ENCODE data around the gene ACAP2.

The ACAP2 gene

DNA sequence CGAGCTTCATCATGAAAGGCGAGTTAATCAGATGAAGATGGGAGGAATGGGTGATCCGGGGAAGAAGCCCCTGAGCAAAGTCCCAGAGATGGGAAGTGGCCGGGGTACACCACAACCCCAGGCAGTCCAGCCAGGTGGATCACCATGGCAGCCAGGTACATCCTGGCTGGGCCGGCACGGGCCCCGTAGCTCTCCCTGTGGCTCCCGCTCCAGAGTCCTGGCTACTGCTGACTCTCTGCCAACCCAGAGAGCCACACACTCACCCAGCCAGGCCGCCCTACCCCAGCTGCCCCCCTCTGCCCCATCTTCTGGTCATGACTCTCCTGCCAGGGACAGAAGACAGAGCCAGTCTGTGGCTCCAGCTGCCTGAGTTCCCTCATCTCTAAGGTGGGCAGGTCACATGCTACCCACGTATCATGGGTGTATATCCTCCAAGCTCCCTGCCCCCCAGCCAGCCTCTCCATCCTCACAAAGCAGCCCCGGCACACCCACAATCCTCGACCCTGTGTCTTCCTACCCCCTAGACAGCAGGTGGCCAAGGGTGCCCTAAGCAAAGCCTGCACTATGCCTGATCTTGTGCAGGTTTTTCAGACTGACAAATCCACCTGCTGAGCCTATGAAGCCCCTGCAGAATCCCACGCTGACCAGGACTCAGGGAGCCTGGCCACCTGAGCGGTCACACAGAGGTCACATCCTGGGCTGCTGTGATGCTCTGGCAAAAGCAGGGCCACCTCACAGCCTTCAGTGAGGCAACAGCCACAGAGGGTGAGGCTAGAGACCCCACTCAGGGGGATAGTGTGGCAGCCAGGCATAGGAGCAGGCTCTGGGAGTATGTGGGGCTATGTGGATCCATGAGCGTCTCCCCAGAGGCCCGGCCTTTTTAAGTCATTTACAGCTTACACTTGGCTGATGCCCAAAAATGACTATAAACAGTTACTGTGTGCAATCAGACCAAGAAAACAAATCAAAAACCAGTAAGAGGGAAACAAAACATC is 185.1 kb downstream of the ACAP2 start:
- no peak for DNase-seq

GRCh38 chr3:195256639-195257453 is 186.0 kb downstream of the ACAP2 start:
- DNase-seq = no peak

DNA sequence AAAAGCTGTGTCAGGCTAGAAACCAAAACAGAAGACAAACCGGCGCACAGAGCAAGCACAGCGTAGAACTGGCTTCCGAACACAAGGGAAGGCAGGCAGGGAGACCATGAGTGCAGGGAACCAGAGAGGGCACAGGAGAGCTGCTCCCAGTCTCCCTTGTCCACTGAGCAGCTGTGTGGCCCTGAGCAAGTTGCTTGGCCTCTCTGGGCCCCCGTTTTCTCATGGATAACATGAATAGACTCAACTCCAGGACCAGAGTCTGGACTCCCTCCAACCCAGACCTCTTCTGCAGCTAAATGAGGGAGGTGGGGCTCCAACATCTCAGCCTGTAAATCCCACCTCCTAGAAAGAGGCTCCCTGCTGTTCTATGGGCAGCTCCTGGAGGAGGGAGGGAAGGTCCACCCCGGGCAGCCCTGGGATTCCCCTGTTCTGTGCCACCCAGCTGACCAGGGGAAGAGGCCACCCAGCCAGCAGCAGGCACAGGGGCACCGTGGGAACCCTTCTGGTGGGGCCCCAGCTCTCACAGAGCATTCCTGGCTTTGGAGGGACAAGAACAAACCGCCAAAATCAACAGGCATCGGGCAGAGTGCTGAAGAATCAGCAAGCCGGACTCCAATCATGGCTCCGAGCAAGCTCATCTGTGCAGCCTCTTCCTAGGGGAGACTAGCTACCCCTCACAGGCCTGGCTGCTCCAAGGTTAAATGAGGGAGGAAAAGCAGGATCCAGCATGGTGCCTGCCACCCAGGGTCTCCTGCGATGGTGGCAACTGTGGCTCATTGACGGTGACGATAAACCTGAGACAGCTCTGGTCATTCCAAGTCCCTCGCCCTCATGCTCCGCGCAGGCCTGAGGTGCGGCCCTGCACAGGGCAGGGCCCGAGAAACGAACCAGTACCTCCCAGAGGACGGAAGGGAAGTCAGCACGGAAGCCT is 187.0 kb downstream of the ACAP2 start:
- DNase-seq = no peak

GRCh38 chr3:195255176-195255500 is 187.7 kb downstream of the ACAP2 start:
- DNase-seq = no peak

DNA sequence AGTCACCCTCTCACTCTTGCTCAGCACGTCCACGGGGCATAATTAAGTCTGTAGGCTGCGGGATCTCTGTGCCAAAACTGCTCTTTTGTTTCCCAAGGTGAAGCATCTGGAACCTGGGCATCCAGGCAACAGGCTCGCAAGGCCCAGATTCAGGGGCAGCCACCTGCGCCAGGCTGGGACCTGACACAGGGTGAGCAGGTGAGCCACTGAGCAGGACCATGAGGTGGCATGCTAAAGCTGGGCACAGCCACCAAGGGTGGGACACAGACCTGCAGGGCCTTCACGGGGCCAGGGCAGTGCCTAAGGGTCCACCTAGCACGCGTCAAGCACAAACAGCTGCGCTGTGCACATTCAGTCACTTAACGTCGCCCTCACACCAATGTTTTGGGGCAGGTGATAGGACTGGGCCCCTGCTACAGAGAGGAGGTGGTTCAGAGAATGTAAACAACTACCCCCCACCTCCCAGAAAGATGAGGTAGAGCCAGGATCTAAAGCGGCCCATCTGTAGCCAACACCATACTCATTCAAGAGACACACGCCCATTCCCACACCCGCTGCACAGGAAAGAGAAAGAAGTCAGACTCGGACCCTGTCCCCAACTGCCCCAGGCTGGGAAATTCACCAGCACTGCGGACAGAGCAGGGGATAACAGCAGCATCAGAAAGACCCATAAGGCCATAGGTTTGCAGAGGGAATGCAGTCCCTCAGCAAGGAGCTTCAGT is 188.2 kb downstream of the ACAP2 start:
- no peak for DNase-seq

- DNase-seq = no peak
These were observed 188.8 kb downstream of the ACAP2 start for GRCh38 chr3:195253923-195254432.

- no peak for DNase-seq
These were observed 191.3 kb downstream of the ACAP2 start for GRCh38 chr3:195251336-195252065.

GRCh38 chr3:195250473-195251251 is 192.2 kb downstream of the ACAP2 start:
- peak; percentile 36 to 50 for DNase-seq

DNA sequence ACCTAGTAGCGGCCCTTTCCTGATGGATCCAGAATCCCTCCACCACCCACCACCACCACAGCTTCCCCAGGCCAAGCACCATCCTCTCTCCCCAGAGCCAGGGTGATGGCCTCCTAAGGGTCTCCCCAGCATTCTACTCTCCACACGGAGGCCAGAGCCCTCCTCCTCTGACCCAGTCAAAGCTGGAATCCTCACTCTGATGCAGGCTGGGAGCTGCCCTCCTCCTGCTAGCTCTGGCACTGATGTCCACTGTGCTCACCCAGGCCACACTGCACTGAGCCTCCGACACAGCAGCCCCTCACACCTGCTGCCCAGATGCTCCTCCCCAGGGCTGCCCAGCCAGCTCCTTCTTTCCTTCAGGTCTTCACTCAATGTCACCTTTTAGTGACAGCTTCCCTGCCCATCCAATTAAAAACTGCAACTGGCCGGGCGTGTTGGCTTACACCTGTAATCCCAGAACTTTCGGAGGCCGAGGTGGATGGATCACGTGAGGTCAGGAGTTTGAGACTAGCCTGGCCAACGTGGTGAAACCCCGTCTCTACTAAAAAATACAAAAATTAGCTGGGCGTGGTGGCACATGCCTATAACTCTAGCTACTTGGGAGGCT is 192.9 kb downstream of the ACAP2 start:
- DNase-seq = no peak

DNA sequence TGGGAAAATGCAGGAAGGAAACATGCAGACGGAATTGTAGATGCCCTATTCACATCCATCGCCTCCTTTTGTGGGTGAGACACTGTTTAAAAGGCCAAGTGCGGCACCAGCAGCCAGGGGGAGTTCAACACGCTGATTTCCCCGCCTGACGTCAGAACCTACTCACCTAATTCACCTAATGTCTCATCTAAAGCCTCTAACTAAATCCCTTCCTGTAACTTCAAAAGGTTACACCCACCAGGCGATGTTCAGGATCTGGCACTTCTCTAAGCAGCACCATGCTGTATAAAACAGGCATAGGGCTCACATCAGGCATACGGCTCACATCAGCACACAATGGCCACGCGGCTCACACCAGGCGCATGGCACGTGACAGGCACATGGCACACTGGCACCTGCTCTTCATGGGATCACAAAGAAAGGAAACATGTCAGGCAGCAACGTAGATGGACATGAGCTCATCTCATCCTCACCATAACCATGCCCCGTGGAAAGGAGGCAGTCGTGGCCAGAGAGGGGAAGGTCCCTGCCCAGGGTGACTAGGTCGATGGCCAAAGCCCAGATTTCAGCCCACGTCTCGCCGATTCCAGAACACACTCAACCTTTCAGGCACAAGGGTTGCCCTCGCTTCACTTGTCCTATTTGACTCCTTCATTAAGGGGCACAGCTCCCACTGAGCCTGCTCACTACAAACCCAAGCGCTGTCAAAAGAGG is 193.6 kb downstream of the ACAP2 start:
- no peak for DNase-seq

- DNase-seq = no peak
These were observed 194.5 kb downstream of the ACAP2 start for GRCh38 chr3:195248281-195248680.

DNA sequence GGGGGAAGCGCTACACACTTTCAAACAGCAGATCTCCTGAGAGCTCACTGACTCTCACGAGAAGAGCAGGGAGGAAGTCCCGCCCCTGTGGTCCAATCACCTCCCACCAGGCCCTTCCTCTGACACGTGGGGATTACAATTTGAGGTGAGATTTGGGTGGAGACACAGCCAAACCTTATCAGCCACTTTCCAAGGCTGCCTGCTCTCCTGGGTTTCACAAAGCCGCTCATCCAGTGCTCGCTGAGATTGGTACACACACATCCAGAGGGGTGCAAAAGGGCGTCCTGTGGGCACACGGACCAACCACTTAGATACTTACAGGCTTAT is 195.0 kb downstream of the ACAP2 start:
- DNase-seq = no peak

DNA sequence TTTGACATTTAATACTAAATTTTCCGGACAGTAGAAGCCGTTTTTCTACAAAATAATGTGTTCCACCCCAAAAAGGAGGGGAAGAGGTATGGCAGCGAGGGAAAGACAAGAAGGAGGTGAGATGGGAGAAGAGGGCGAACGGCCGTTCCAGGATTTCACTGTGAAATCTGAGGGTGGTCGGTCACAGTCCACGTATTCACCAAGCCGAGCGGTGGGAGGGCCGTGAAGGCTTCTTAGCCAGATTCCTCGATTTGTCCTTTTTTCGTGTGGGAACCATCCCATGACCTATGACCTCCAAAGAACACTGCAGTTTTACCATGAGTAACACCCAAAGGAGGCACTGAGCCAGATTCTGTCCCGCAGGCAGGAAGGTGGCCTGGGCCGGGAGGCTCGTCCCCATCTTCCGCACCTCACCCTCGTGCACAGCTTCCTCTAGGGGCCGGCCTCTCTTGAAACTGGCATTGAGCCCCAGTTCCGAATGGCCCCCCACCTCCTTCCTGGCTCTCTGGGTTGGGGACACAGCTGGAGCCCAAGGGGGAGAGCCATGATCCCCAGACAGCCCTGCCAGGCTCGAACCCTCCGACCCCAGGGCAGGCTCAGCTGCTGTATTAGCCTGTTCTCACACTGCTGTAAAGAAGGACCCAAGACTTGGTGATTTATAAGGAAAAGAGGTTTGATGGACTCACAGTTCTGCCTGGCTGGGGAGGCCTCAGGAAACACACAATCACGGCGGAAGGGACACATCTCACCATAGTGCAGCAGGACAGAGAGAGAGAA is 195.5 kb downstream of the ACAP2 start:
- DNase-seq = no peak

DNA sequence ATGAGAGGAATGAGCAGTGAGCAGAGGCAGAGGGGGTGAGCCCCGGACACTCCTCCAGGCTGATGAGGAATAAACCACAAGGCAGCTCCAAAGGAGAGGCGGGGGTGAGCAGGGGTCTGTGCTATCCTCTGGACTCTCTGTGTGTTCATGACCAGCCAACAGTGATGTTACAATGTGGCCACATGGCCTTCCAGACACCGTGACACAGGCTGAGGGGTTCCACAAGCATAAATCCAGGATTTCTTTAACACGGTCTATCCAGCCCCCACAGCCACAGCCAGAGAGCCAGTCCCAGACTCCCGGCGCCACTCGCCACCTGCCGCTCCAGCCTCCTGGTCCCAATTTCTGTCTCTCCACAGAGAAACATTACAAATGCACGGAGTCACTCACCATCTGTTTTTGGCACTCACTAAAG is 196.2 kb downstream of the ACAP2 start:
- no peak for DNase-seq

DNA sequence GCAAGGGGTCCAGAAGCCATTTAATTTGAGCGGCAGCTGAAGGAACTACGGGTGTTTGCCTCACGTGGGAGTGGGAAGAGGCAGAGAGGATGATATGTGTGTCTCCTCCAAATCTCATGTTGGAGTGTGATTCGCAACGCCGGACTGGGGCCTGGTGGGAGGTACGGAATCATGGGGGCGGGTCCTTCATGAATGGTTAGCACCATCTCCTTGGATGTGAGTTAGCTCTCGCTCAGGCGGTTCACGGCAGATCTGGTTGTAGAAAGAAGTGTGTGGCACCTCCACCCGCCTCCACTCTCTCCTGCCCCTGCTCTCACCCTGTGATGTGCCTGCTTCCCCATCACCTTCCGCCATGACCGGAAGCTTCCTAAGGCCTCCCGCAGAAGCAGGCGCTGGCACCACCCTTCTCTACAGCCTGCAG is 197.3 kb downstream of the ACAP2 start:
- DNase-seq = no peak

GRCh38 chr3:195241592-195242355 is 201.0 kb downstream of the ACAP2 start:
- no peak for DNase-seq

- DNase-seq = no peak
These were observed 201.9 kb downstream of the ACAP2 start for GRCh38 chr3:195240939-195241338.
